Measurements from ENCODE around the gene ZFR.

DNA sequence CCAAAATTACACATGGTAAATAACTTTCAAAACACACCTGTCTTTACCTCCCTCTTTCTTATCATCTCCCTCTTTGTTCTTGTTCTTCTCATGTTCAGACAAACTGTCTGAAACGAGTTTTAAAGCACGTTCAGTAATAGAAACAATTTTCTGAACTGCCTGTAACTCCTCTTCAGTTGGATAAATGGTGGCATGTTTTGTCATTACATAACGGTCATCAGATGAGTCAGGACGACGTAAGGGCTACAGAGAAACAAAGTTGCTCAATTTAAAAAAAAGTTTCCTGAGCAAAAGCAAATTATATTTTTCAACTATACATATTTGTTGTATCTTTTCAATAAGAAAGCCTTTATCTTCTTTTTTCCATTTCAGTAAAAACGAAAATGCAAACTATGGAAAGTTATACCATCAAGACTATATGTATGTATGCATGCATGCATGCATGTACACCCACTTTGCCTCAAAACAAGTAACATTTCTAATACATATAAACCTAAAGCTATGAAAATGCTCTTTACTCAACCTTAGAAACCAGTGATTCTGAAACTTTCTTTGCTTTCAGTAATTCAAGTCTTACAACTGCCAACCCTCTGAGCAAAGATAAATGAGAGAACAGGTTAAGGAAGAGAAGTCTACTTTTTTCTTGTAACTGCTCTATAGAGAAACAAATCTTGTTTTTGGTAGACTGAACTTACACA is 56.0 kb downstream of the ZFR start:
- TF ChIP-seq, protein P1, sequence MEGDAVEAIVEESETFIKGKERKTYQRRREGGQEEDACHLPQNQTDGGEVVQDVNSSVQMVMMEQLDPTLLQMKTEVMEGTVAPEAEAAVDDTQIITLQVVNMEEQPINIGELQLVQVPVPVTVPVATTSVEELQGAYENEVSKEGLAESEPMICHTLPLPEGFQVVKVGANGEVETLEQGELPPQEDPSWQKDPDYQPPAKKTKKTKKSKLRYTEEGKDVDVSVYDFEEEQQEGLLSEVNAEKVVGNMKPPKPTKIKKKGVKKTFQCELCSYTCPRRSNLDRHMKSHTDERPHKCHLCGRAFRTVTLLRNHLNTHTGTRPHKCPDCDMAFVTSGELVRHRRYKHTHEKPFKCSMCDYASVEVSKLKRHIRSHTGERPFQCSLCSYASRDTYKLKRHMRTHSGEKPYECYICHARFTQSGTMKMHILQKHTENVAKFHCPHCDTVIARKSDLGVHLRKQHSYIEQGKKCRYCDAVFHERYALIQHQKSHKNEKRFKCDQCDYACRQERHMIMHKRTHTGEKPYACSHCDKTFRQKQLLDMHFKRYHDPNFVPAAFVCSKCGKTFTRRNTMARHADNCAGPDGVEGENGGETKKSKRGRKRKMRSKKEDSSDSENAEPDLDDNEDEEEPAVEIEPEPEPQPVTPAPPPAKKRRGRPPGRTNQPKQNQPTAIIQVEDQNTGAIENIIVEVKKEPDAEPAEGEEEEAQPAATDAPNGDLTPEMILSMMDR (IDR thresholded peaks at IDR 0.05), result no peak
- TF ChIP-seq SIN3A (IDR thresholded peaks at IDR 0.05; ENCODE audit: borderline replicate concordance, insufficient read depth, low read depth, low read length) (no peak), POLR2AphosphoS5 (IDR thresholded peaks at IDR 0.05; ENCODE audit: low read depth, low read length) (no peak)

Measured in Panc1 (cell line).